ENCODE measurements around the gene MAP3K4.
"Not testable (repeated sequence)": the region's sequence is repeated elsewhere in the genome, so short reads cannot be mapped to it uniquely, and the experiment has no call there.

The MAP3K4 gene

GRCh38 chr6:160991406-160992060 lies at the start of gene MAP3K4:
TSS of gene MAP3K4 (plus strand) at chr6:160991769. CDS start at chr6:160991932, 163 bp downstream.
- DNase-seq = peak; percentile 25

GRCh38 chr6:160943997-160944396 lies 47.6 kb upstream of the MAP3K4 start:
- DNase-seq = no peak

GRCh38 chr6:160945516-160946177 lies 45.9 kb upstream of the MAP3K4 start:
- DNase-seq = no peak

DNA sequence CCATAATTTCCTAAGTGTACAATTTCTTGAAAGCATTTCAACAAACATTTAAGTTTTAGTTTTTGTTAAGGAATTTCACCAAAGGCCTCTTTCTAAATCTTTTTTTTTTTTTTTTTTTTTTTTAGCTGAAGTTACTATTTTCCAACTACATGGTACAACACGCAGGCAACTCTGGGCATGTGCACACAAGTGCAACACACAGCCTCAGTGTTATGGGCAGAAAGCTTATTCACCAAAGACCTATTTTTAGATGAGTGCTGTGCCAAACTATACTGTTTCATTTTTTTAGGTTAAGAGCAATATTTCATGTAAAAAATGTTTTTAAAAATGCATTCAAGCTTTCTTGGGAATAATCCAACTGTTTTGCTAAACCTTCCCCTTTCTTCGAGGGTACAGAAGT lies 42.0 kb upstream of the MAP3K4 start:
- no peak for DNase-seq

GRCh38 chr6:160950507-160950906 lies 41.1 kb upstream of the MAP3K4 start:
- DNase-seq = no peak

DNA sequence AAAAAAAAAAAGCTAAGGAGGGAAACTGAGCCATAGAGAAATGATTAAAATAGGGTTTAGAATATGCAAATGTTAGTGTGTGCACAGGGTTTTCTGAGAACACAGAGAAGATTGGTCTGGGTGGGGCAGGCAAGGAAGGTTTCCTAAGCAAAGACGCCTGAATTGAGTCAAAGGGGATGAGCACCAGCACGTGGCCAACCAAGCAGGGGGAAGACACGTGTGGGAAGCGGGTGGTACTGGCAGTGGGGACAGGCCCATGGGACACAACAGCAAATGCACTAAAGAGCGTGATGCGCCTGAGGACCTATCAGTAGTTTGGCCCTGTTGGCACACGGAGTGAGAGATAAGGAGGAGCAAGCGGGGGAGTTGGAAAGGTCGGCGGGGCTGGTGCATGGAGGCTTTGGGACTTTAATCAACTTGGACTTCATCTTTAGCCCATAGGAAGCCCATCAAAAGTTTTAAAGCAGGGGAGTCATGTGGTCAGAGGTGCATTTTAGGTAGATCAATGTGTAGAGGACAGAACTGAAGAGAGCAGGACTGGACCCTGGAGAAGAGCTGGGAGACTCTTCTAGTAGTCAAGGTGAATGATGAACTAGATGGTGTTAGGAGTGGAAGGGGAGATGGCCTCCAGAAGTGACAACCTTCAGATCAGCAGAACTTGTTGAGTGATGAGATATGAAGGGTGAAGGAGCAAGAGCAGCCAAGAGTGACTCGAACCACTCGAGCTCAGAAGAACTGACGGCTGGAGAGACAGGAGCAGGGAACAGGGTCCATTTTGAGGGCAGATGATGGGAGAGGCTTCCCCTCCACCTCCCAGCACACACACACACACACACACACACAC lies 40.2 kb upstream of the MAP3K4 start:
- DNase-seq = no peak

DNA sequence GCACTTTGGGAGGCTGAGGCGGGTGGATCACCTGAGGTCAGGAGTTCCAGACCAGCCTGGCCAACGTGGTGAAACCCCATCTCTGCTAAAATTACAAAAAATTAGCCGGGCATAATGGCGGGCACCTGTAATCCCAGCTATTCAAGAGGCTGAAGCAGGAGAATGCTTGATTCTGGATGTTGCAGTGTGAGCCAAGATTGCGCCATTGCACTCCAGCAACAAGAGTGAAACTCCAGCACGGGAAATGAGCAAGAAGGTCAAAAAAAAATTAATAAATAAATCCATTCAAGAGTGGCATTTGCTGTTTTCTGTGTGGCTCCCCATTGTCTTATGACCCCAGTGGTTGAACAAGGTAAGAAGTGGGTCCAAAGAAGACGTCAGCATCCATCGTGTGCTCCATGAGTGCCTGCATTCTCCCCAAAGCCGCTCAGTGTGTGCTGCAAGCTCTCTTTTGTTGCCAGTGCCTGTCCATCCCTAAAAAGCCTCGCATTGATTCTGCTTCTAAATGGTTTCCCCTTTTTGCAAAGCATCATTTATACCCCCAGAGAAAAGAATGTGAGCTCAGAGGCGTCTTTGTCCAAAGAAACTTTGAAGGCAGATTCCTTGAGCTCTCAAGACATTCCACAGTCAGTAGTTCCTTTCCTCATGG lies 38.8 kb upstream of the MAP3K4 start:
- DNase-seq = no peak

DNA sequence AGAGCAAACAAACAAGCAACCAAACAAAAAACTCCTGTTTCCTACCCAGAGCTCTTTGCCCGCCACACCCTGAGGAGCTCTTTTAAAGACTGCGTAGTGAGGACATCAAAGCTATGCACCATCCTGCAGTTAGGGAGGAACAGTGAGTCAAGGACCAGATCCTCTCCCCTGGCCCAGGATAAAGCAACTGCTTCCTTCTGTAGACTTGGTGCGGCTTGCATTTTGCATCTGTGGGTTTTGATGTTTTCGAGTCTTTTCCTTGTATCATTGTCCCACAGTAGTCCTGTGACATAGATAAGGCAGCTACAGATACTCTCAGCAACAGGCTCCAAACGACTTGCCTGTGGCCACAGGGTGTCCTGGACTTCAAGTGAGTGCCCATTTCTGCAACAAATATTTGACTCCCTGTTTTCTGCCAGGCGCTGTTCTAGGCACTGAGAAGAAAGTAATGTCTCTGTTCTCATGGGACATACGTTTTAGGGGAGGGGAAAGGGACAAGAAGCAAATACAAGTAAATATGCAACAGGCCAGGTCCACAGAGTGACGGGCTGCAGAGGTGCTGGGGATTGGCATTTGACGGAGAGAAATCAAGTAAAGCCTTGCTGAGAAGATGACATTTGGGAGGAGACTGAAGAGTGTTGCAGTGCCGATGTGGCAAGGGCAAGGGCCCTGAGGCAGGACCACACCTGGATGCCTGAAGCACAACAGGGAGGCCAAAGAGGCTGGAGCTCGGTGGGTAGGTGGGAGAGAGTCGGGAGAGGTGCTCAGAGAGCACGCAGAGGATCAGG lies 35.9 kb upstream of the MAP3K4 start:
- DNase-seq = no peak

GRCh38 chr6:160956300-160957035 lies 35.1 kb upstream of the MAP3K4 start:
- no peak for DNase-seq

DNA sequence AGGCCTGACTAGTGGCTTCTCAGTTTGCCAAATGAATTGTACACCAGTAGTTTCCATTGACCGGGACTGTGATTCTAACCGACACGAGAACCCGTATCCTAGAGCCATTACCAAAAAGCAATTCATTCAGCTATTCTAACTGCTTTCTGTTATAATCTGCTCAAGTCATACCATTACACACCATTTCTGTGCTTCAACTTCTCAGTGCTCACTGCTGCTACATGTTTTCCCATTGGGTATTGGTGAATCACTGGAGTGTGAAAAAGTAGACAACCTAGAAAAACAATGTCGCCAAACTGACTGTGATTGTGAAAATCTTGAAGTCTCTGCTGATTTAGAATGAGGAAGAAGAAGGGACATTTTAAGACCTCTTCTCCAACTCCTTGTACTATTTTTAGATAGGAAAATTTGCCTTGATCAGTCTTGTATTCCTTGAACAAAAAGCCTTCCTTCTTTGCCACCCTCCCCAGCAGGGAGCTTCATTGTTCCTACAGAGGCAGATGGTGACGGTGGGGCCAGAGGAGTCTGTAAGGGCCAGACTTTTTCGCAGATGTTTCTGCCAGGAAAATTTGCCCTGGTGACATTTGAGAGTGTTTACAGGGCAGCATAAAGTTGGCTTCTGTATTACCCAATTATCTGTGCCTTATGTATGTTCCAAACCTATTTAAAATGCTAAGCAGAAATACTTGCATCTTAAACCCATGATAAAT lies 31.7 kb upstream of the MAP3K4 start:
- DNase-seq = no peak

DNA sequence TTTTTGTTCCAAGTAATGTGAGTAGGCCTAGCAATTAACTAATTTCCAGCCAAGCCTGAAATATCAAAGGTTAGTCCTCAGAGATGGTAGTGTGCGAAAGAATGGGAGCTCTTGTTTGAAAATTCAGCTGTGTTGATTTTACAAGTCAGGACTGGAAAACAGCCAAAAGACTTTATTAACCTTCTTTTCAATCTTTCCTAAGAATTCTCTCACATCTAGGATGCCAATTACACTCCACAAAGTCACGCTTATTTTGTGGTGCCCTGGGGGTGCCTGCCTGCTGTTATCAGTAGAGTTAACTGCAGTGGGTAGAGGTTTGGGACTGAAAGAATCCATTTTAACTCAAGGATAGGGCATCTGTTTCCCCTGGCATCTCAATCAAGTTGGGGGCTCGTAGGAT lies 30.7 kb upstream of the MAP3K4 start:
- DNase-seq = no peak

DNA sequence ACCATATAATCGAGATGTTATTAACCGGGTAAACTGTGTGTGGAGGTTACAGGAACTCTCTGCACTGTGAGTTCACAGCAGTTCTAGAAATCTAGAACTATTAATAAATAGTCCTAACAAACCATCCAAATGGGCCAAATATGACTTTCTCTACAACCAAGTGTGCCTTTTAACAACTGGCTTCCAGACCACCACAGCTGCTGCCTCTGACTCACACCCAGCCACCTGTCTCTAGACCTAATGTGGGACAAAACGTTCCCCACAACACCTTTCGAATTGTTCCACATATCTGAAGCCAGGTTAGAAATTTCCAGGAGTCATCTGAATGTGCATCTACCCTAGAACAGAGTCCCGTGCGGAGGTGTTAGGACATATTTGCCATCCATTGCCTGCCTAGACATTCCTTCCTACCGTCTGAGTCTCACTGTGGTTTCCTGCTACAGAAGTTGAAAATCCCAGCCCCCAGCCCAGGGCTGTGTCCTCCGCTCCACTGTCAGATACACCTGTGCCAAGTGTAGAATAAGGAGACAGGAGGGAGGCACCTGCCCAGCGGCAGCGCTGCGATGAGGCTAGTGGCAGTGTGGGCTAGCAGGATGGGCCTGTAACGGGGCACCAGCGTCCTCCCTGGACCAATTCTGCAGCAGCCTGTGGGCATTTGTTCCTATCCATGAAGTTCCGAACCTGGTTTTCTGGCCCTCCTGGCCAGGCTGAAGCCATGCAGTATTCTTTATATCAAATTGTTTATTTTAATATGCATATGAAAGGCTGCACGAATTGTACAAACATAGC lies 28.5 kb upstream of the MAP3K4 start:
- DNase-seq = no peak

GRCh38 chr6:160963651-160964050 lies 27.9 kb upstream of the MAP3K4 start:
- DNase-seq = no peak

DNA sequence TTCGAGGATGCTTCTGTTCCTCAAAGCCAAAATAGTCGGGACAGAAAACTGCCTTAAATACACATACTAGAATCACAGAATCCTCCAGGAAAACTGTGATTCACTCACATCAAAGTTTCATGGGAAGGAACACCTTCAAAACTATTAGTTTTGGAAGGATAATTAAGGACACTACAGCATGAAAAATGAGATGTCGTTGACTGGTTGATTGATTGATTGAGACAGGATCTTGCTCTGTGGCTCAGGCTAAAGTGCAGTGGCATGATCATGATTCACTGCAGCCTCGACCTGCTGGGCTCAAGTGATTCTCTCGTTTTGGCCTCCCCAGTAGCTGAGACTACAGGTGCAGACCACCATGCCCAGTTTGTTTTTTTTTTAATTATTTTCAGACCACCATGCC lies 25.7 kb upstream of the MAP3K4 start:
- no peak for DNase-seq

- no peak for DNase-seq
Observed at GRCh38 chr6:160966493-160967229, 24.9 kb upstream of the MAP3K4 start.

GRCh38 chr6:160967351-160967750 lies 24.2 kb upstream of the MAP3K4 start:
- no peak for DNase-seq

DNA sequence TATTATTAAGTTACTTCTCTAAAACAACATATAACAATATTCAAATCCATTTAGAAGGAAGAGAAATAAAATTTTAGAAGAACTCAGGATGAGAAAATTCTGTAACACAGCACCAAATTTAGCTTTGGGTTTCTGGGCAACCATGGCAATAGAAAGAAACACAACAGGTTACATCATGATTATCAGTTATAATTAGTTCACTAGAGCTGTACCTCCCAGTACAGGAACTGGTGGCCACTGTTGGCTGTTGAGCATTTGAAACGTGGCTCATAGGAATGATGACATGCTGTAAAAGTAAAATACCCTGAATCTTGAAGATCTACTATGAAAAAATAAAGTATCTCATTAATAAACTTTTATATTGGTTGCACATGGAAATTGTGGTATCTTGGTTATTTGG lies 23.7 kb upstream of the MAP3K4 start:
- DNase-seq = no peak

- DNase-seq = no peak
Observed at GRCh38 chr6:160971171-160971570, 20.4 kb upstream of the MAP3K4 start.

- DNase-seq = no peak
Observed at GRCh38 chr6:160972111-160972510, 19.5 kb upstream of the MAP3K4 start.

GRCh38 chr6:160972594-160972993 lies 19.0 kb upstream of the MAP3K4 start:
- DNase-seq = not testable (repeated sequence)
